GM23338 (cell line): ENCODE results near the gene GLIS2. TPM values are rescaled to one million over a fixed set of nuclear protein-coding genes. Genes with fewer than 3 reads are reported as not detected.

Experiments
- ATAC-seq: fragments of 200-7000 bp; cut with Tn5 transposase; 3 replicates; pipeline ENCODE4 v1.9.1; 2020
- DNase-seq: peaks from one replicate; pipeline ENCODE4 v3.0.0-alpha.2; 2015; ENCODE audit warnings: low spot score
- H2AFZ ChIP-seq: fragments of 200-600 bp; sonication (generic); 2 replicates; pipeline ENCODE4 v1.8.0; 2016; ENCODE audit warnings: antibody characterized with exemption, mild to moderate bottlenecking, moderate library complexity
- H3F3A ChIP-seq: fragments of 200-600 bp; sonication (generic); replicated peaks from 2 replicates; pipeline ENCODE4 v1.8.0; 2017; ENCODE audit warnings: antibody characterized with exemption, mixed run types, low read depth
- H3K27ac ChIP-seq: fragments of 200-600 bp; sonication (generic); 2 replicates; pipeline ENCODE4 v1.6.1; 2016; ENCODE audit warnings: low read depth
- H3K27me3 ChIP-seq: fragments of 200-600 bp; sonication (generic); 2 replicates; pipeline ENCODE4 v1.8.0; 2016; ENCODE audit warnings: mild to moderate bottlenecking, mixed run types, moderate library complexity; ENCODE audit not compliant: insufficient read depth
- H3K36me3 ChIP-seq: fragments of 200-600 bp; sonication (generic); 2 replicates; pipeline ENCODE4 v1.8.0; 2016; ENCODE audit warnings: mild to moderate bottlenecking; ENCODE audit not compliant: insufficient read depth
- H3K4me1 ChIP-seq: fragments of 200-600 bp; sonication (generic); 2 replicates; pipeline ENCODE4 v1.8.0; 2016; ENCODE audit warnings: mild to moderate bottlenecking, moderate library complexity; ENCODE audit not compliant: insufficient read depth
- H3K4me2 ChIP-seq: fragments of 200-600 bp; sonication (generic); 2 replicates; pipeline ENCODE4 v1.7.1; 2017; ENCODE audit warnings: mixed run types
- H3K4me3 ChIP-seq: fragments of 200-600 bp; sonication (generic); 2 replicates; pipeline ENCODE4 v1.6.1; 2016; ENCODE audit warnings: mixed run types
- H3K79me2 ChIP-seq: fragments of 200-600 bp; sonication (generic); replicated peaks from 2 replicates; pipeline ENCODE4 v1.8.0; 2017; ENCODE audit warnings: mild to moderate bottlenecking; ENCODE audit not compliant: insufficient read depth
- H3K9me2 ChIP-seq: fragments of 200-600 bp; sonication (generic); 2 replicates; pipeline ENCODE4 v1.8.0; 2017; ENCODE audit not compliant: insufficient read depth
- H4K20me1 ChIP-seq: fragments of 200-600 bp; sonication (generic); replicated peaks from 2 replicates; pipeline ENCODE4 v1.8.0; 2017; ENCODE audit warnings: mild to moderate bottlenecking; ENCODE audit not compliant: insufficient read depth
- H3K27ac Mint-ChIP-seq: 2 replicates; pipeline ENCODE4 v1.8.0; 2020; ENCODE audit warnings: inconsistent platforms, mild to moderate bottlenecking, moderate library complexity, mixed read lengths
- H3K27me3 Mint-ChIP-seq: 3 replicates; pipeline ENCODE4 v1.8.0; 2022; ENCODE audit warnings: low read depth, mild to moderate bottlenecking, moderate library complexity, mixed read lengths, inconsistent platforms; ENCODE audit not compliant: insufficient read depth, poor library complexity
- H3K36me3 Mint-ChIP-seq: 3 replicates; pipeline ENCODE4 v1.8.0; 2021; ENCODE audit warnings: low read depth, mild to moderate bottlenecking, inconsistent platforms, moderate library complexity, mixed read lengths
- H3K4me1 Mint-ChIP-seq: 3 replicates; pipeline ENCODE4 v1.8.0; 2020; ENCODE audit warnings: mild to moderate bottlenecking, inconsistent platforms, mixed read lengths
- H3K4me3 Mint-ChIP-seq: 3 replicates; pipeline ENCODE4 v1.8.0; 2021; ENCODE audit warnings: moderate library complexity, mild to moderate bottlenecking, inconsistent platforms, mixed read lengths
- H3K9me3 Mint-ChIP-seq: 3 replicates; pipeline ENCODE4 v1.8.0; 2020; ENCODE audit warnings: moderate library complexity, mild to moderate bottlenecking, inconsistent platforms, mixed read lengths
- CREB1 ChIP-seq: fragments of 250-450 bp; sonication (Bioruptor Pico); IDR thresholded peaks from 2 replicates; pipeline ENCODE4 v1.5.0; 2020; ENCODE audit warnings: low read depth, mild to moderate bottlenecking, moderate library complexity
- EZH2 ChIP-seq: fragments of 200-600 bp; sonication (generic); IDR thresholded peaks from one replicate; pipeline ENCODE4 v1.8.0; 2017; ENCODE audit warnings: antibody characterized with exemption, mild to moderate bottlenecking, low read depth; ENCODE audit not compliant: unreplicated experiment
- EZH2phosphoT487 ChIP-seq: fragments of 200-600 bp; sonication (generic); IDR thresholded peaks from one replicate; pipeline ENCODE4 v1.8.1; 2018; ENCODE audit warnings: antibody characterized with exemption; ENCODE audit not compliant: unreplicated experiment
- JUNB ChIP-seq: IDR thresholded peaks from one replicate; pipeline ENCODE4 v1.6.1; 2016; ENCODE audit warnings: antibody characterized with exemption; ENCODE audit not compliant: unreplicated experiment
- NANOG ChIP-seq: IDR thresholded peaks from 2 replicates; pipeline ENCODE4 v1.6.1; 2016; ENCODE audit warnings: antibody characterized with exemption, borderline replicate concordance
- POLR2AphosphoS5 ChIP-seq: IDR thresholded peaks from 2 replicates; pipeline ENCODE4 v1.6.1; 2016; ENCODE audit warnings: antibody characterized with exemption, low read depth
- STAT1 ChIP-seq: IDR thresholded peaks from one replicate; pipeline ENCODE4 v1.6.1; 2016; ENCODE audit warnings: antibody characterized with exemption; ENCODE audit not compliant: unreplicated experiment
- ZNF114 ChIP-seq: fragments of 250-450 bp; sonication (Bioruptor Pico); IDR thresholded peaks from 2 replicates; pipeline ENCODE4 v1.5.0; 2020; ENCODE audit warnings: mild to moderate bottlenecking, moderate library complexity
- ZNF331 ChIP-seq: fragments of 250-450 bp; sonication (Bioruptor Pico); IDR thresholded peaks from 2 replicates; pipeline ENCODE4 v1.5.0; 2020; ENCODE audit warnings: low read depth, mild to moderate bottlenecking, moderate library complexity
- polyA plus RNA-seq: library from polyadenylated mRNA; unstranded; fragments of >200 nt; fragmentation: Nextera tagmentation; extraction: Ambion mirVana; gene quantifications from 2 replicates; pipeline ENCODE4 v1.2.1, GENCODE V29; 2016
- total RNA-seq: library from RNA; depleted of rRNA; stranded (reverse); fragments of >200 nt; shearing (Covaris generic); gene quantifications from 2 replicates; pipeline ENCODE4 v1.2.3, GENCODE V29; 2014
- TF ChIP-seq, protein P1 (sequence below), 2 experiments: fragments of 200-600 bp in 1 of 2; sonication (generic) in 1 of 2; conservative IDR thresholded peaks; 2 replicates each; pipeline versions ENCODE4 v1.5.1 to v1.6.1; 2016 to 2017; ENCODE audit warnings: antibody characterized with exemption in 2 of 2, low read depth in 2 of 2, mild to moderate bottlenecking in 2 of 2, moderate library complexity in 1 of 2
- TF ChIP-seq, protein P2 (sequence below): IDR thresholded peaks from 2 replicates; pipeline ENCODE4 v1.6.1; 2016; ENCODE audit warnings: antibody characterized with exemption
- TF ChIP-seq, protein P3 (sequence below): fragments of 250-450 bp; sonication (Bioruptor Pico); IDR thresholded peaks from 2 replicates; pipeline ENCODE4 v1.5.0; 2020; ENCODE audit warnings: mild to moderate bottlenecking, moderate library complexity
- TF ChIP-seq, protein P4 (sequence below): IDR thresholded peaks from one replicate; pipeline ENCODE4 v1.6.1; 2018; ENCODE audit warnings: antibody characterized with exemption; ENCODE audit not compliant: unreplicated experiment

The GLIS2 gene
- total and polyA plus RNA-seq, 2 experiments from 2014 or later = 8.2 to 10.2 TPM

DNA sequence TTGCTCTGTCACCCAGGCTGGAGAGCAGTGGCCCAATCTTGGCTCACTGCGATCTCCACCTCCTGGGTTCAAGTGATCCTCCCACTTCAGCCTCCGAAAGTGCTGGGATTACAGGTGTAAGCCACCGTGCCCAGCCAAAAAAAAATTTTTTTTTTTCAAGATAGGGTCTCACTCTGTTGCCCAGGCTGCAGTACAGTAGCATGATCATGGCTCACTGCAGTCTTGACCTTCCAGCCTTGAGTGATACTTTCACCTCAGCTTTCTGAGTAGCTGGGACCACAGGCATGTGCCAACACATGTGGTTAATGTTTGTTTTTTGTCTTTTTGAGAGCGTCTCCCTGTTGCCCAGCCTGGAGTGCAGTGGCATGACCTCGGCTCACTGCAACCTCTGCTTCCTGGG lies 37.0 kb downstream of the GLIS2 start:
- H3K79me2 ChIP-seq = peaks cover 31% of the 10 kb centered on the region
- peaks cover 13% of the 10 kb centered on the region; the same call in 1 of the 2 replicates for H4K20me1 ChIP-seq
- TF ChIP-seq EZH2phosphoT487 (no peak), STAT1 (no peak), CREB1 (no peak), JUNB (no peak), EZH2 (no peak), ZNF114 (no peak), POLR2AphosphoS5 (no peak), NANOG (no peak), ZNF331 (CRISPR knock-in tag) (no peak)
- TF ChIP-seq, protein P1, sequence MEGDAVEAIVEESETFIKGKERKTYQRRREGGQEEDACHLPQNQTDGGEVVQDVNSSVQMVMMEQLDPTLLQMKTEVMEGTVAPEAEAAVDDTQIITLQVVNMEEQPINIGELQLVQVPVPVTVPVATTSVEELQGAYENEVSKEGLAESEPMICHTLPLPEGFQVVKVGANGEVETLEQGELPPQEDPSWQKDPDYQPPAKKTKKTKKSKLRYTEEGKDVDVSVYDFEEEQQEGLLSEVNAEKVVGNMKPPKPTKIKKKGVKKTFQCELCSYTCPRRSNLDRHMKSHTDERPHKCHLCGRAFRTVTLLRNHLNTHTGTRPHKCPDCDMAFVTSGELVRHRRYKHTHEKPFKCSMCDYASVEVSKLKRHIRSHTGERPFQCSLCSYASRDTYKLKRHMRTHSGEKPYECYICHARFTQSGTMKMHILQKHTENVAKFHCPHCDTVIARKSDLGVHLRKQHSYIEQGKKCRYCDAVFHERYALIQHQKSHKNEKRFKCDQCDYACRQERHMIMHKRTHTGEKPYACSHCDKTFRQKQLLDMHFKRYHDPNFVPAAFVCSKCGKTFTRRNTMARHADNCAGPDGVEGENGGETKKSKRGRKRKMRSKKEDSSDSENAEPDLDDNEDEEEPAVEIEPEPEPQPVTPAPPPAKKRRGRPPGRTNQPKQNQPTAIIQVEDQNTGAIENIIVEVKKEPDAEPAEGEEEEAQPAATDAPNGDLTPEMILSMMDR (conservative IDR thresholded peaks at IDR 0.05; ENCODE audit: low read depth in 2 of 2) = no peak
- TF ChIP-seq, protein P2, sequence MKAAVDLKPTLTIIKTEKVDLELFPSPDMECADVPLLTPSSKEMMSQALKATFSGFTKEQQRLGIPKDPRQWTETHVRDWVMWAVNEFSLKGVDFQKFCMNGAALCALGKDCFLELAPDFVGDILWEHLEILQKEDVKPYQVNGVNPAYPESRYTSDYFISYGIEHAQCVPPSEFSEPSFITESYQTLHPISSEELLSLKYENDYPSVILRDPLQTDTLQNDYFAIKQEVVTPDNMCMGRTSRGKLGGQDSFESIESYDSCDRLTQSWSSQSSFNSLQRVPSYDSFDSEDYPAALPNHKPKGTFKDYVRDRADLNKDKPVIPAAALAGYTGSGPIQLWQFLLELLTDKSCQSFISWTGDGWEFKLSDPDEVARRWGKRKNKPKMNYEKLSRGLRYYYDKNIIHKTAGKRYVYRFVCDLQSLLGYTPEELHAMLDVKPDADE = no peak
- TF ChIP-seq, protein P3, sequence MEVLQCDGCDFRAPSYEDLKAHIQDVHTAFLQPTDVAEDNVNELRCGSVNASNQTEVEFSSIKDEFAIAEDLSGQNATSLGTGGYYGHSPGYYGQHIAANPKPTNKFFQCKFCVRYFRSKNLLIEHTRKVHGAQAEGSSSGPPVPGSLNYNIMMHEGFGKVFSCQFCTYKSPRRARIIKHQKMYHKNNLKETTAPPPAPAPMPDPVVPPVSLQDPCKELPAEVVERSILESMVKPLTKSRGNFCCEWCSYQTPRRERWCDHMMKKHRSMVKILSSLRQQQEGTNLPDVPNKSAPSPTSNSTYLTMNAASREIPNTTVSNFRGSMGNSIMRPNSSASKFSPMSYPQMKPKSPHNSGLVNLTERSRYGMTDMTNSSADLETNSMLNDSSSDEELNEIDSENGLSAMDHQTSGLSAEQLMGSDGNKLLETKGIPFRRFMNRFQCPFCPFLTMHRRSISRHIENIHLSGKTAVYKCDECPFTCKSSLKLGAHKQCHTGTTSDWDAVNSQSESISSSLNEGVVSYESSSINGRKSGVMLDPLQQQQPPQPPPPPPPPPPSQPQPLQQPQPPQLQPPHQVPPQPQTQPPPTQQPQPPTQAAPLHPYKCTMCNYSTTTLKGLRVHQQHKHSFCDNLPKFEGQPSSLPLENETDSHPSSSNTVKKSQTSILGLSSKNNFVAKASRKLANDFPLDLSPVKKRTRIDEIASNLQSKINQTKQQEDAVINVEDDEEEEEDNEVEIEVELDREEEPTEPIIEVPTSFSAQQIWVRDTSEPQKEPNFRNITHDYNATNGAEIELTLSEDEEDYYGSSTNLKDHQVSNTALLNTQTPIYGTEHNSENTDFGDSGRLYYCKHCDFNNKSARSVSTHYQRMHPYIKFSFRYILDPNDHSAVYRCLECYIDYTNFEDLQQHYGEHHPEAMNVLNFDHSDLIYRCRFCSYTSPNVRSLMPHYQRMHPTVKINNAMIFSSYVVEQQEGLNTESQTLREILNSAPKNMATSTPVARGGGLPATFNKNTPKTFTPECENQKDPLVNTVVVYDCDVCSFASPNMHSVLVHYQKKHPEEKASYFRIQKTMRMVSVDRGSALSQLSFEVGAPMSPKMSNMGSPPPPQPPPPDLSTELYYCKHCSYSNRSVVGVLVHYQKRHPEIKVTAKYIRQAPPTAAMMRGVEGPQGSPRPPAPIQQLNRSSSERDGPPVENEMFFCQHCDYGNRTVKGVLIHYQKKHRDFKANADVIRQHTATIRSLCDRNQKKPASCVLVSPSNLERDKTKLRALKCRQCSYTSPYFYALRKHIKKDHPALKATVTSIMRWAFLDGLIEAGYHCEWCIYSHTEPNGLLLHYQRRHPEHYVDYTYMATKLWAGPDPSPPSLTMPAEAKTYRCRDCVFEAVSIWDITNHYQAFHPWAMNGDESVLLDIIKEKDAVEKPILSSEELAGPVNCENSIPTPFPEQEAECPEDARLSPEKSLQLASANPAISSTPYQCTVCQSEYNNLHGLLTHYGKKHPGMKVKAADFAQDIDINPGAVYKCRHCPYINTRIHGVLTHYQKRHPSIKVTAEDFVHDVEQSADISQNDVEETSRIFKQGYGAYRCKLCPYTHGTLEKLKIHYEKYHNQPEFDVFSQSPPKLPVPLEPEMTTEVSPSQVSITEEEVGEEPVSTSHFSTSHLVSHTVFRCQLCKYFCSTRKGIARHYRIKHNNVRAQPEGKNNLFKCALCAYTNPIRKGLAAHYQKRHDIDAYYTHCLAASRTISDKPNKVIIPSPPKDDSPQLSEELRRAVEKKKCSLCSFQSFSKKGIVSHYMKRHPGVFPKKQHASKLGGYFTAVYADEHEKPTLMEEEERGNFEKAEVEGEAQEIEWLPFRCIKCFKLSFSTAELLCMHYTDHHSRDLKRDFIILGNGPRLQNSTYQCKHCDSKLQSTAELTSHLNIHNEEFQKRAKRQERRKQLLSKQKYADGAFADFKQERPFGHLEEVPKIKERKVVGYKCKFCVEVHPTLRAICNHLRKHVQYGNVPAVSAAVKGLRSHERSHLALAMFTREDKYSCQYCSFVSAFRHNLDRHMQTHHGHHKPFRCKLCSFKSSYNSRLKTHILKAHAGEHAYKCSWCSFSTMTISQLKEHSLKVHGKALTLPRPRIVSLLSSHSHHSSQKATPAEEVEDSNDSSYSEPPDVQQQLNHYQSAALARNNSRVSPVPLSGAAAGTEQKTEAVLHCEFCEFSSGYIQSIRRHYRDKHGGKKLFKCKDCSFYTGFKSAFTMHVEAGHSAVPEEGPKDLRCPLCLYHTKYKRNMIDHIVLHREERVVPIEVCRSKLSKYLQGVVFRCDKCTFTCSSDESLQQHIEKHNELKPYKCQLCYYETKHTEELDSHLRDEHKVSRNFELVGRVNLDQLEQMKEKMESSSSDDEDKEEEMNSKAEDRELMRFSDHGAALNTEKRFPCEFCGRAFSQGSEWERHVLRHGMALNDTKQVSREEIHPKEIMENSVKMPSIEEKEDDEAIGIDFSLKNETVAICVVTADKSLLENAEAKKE (CRISPR knock-in tag) = no peak
- TF ChIP-seq, protein P4, sequence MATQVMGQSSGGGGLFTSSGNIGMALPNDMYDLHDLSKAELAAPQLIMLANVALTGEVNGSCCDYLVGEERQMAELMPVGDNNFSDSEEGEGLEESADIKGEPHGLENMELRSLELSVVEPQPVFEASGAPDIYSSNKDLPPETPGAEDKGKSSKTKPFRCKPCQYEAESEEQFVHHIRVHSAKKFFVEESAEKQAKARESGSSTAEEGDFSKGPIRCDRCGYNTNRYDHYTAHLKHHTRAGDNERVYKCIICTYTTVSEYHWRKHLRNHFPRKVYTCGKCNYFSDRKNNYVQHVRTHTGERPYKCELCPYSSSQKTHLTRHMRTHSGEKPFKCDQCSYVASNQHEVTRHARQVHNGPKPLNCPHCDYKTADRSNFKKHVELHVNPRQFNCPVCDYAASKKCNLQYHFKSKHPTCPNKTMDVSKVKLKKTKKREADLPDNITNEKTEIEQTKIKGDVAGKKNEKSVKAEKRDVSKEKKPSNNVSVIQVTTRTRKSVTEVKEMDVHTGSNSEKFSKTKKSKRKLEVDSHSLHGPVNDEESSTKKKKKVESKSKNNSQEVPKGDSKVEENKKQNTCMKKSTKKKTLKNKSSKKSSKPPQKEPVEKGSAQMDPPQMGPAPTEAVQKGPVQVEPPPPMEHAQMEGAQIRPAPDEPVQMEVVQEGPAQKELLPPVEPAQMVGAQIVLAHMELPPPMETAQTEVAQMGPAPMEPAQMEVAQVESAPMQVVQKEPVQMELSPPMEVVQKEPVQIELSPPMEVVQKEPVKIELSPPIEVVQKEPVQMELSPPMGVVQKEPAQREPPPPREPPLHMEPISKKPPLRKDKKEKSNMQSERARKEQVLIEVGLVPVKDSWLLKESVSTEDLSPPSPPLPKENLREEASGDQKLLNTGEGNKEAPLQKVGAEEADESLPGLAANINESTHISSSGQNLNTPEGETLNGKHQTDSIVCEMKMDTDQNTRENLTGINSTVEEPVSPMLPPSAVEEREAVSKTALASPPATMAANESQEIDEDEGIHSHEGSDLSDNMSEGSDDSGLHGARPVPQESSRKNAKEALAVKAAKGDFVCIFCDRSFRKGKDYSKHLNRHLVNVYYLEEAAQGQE = no peak
- no peak overlapping the region for H3K4me2 ChIP-seq
- DNase-seq (no peak), ATAC-seq (no peak)
- Mint-ChIP-seq H3K27me3 (peaks cover 15% of the 10 kb centered on the region), H3K9me3 (no peaks in the 10 kb centered on the region; the same call in 1 of the 3 replicates), H3K27ac (no peak overlapping the region), H3K4me3 (no peak overlapping the region), H3K36me3 (peaks cover 12% of the 10 kb centered on the region), H3K4me1 (peaks cover 12% of the 10 kb centered on the region; the same call in 2 of the 3 replicates)
- peaks cover 14% of the 10 kb centered on the region for H3F3A ChIP-seq
- H3K4me1 ChIP-seq = peaks cover 7% of the 10 kb centered on the region
- H3K4me3 ChIP-seq = no peak overlapping the region
- H3K27me3 ChIP-seq = no peaks in the 10 kb centered on the region
- H2AFZ ChIP-seq = no peak overlapping the region
- H3K27ac ChIP-seq = no peak overlapping the region
- no peaks in the 10 kb centered on the region; the same call in 1 of the 2 replicates for H3K36me3 ChIP-seq
- no peaks in the 10 kb centered on the region for H3K9me2 ChIP-seq
